ENCODE measurements around the gene OGFOD2.

OGFOD2 gene

GRCh38 chr12:122956035-122956434, 19.0 kb upstream of the OGFOD2 start:
- TF ChIP-seq, protein P1, sequence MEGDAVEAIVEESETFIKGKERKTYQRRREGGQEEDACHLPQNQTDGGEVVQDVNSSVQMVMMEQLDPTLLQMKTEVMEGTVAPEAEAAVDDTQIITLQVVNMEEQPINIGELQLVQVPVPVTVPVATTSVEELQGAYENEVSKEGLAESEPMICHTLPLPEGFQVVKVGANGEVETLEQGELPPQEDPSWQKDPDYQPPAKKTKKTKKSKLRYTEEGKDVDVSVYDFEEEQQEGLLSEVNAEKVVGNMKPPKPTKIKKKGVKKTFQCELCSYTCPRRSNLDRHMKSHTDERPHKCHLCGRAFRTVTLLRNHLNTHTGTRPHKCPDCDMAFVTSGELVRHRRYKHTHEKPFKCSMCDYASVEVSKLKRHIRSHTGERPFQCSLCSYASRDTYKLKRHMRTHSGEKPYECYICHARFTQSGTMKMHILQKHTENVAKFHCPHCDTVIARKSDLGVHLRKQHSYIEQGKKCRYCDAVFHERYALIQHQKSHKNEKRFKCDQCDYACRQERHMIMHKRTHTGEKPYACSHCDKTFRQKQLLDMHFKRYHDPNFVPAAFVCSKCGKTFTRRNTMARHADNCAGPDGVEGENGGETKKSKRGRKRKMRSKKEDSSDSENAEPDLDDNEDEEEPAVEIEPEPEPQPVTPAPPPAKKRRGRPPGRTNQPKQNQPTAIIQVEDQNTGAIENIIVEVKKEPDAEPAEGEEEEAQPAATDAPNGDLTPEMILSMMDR (IDR thresholded peaks at IDR 0.05; ENCODE audit: poor library complexity, severe bottlenecking) = no peak
- H3K36me3 ChIP-seq (ENCODE audit: low read depth) = peaks cover 18% of the 10 kb centered on the region

DNA sequence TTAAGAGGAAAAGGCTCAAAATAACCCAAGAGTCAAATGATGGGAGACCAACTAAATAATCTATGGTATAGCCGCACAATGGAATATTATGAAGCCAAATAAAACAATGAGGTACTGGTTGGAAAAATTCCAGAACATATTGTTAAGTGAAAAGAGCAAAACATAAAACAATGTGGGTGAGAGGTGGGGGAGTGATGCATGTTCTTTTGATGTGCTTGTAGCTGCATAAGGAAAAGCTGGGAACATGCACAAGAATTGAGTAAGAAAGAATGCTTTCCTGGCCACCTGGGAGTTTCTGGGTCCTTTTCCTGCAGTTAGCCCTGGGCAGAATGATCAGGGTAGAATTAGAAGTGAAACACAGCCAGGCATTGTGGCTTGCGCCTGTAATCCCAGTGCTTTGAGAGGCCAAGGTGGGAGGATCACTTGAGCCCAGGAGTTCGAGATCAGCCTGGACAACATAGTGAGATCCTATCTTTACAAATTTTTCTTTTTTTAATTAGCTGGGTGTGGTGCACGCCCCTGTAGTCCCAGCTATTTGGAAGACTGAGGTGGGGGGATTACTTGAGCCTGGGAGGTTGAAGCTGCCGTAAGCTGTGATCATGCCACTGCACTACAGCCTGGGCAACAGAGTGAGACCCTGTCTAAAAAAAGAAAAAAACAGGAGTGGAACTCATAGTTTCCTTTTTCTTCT, 16.7 kb upstream of the OGFOD2 start:
- peaks cover 18% of the 10 kb centered on the region for H3K36me3 ChIP-seq (ENCODE audit: low read depth)
- no peak overlapping the region for H3K27ac ChIP-seq (ENCODE audit: poor library complexity, severe bottlenecking)
- no peaks in the 10 kb centered on the region for H3K27me3 ChIP-seq (ENCODE audit: insufficient read depth, poor library complexity, severe bottlenecking)
- ATAC-seq (ENCODE audit: low read depth) (no peak), DNase-seq (ENCODE audit: low spot score) (no peak)
- H3K4me3 ChIP-seq (ENCODE audit: severe bottlenecking) = no peak overlapping the region
- TF ChIP-seq, protein P1 (IDR thresholded peaks at IDR 0.05; ENCODE audit: poor library complexity, severe bottlenecking) = no peak
- H3K9me3 ChIP-seq (ENCODE audit: severe bottlenecking) = no peaks in the 10 kb centered on the region
- H3K4me1 ChIP-seq (ENCODE audit: insufficient read depth, poor library complexity, severe bottlenecking) = no peaks in the 10 kb centered on the region

More at GRCh38 chr12:122956035-122956434, 19.0 kb upstream of the OGFOD2 start:
- Histone ChIP-seq H3K9me3 (ENCODE audit: severe bottlenecking) (no peaks in the 10 kb centered on the region), H3K27me3 (ENCODE audit: insufficient read depth, poor library complexity, severe bottlenecking) (no peaks in the 10 kb centered on the region), H3K4me1 (ENCODE audit: insufficient read depth, poor library complexity, severe bottlenecking) (peaks cover 8% of the 10 kb centered on the region), H3K4me3 (ENCODE audit: severe bottlenecking) (no peak overlapping the region), H3K27ac (ENCODE audit: poor library complexity, severe bottlenecking) (no peak overlapping the region)
- ATAC-seq (ENCODE audit: low read depth) (no peak), DNase-seq (ENCODE audit: low spot score) (no peak)

GRCh38 chr12:122959566-122960192, 15.4 kb upstream of the OGFOD2 start:
- Histone ChIP-seq H3K36me3 (ENCODE audit: low read depth) (peaks cover 18% of the 10 kb centered on the region), H3K4me1 (ENCODE audit: insufficient read depth, poor library complexity, severe bottlenecking) (no peaks in the 10 kb centered on the region), H3K4me3 (ENCODE audit: severe bottlenecking) (no peak overlapping the region), H3K27me3 (ENCODE audit: insufficient read depth, poor library complexity, severe bottlenecking) (no peaks in the 10 kb centered on the region), H3K27ac (ENCODE audit: poor library complexity, severe bottlenecking) (no peak overlapping the region), H3K9me3 (ENCODE audit: severe bottlenecking) (no peaks in the 10 kb centered on the region)
- DNase-seq (ENCODE audit: low spot score) (no peak), ATAC-seq (ENCODE audit: low read depth) (no peak)
- TF ChIP-seq, protein P1 (IDR thresholded peaks at IDR 0.05; ENCODE audit: poor library complexity, severe bottlenecking) = no peak

DNA sequence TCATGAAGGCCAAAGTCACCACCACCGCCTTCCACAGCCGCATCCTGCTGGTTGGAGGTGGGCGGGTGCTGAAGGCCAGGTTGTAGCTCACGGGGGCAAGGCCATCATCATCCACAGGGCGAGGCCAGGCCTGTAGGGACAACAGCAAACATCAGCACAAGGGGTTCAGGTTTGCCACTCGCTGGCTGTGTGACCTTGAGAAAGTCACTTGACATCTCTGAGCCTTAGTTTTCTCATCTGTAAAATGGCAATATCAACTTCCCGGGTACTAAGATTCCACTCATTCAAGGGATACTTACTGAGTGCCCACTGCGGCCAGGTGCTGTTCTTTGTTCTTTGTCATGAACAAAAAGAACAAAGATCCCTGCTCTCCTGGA, 14.9 kb upstream of the OGFOD2 start:
- Histone ChIP-seq H3K9me3 (ENCODE audit: severe bottlenecking) (no peaks in the 10 kb centered on the region), H3K27ac (ENCODE audit: poor library complexity, severe bottlenecking) (no peak overlapping the region), H3K4me1 (ENCODE audit: insufficient read depth, poor library complexity, severe bottlenecking) (no peaks in the 10 kb centered on the region), H3K4me3 (ENCODE audit: severe bottlenecking) (no peak overlapping the region), H3K36me3 (ENCODE audit: low read depth) (peaks cover 18% of the 10 kb centered on the region), H3K27me3 (ENCODE audit: insufficient read depth, poor library complexity, severe bottlenecking) (no peaks in the 10 kb centered on the region)
- ATAC-seq (ENCODE audit: low read depth) (no peak), DNase-seq (ENCODE audit: low spot score) (no peak)
- TF ChIP-seq, protein P1 (IDR thresholded peaks at IDR 0.05; ENCODE audit: poor library complexity, severe bottlenecking) = no peak
